T-helper 2 cell treated with Interferon-gamma antibody and Interleukin-4, amounts not matched to agents 100 ng/mL and 5 ng/mL, for 36 hours (primary cell): ENCODE data around the gene PMEL. TPM values are rescaled to one million over a fixed set of nuclear protein-coding genes. Genes with fewer than 3 reads are reported as not detected.
"Not testable (repeated sequence)": the region's sequence is repeated elsewhere in the genome, so short reads cannot be mapped to it uniquely, and the experiment has no call there.

Experiments used
- intact Hi-C: fragments of 100-400 bp; cut with micrococcal nuclease; formaldehyde crosslinking; loops from one replicate; pipeline ENCODE4 v1.15.1; 2023
- total RNA-seq: library from RNA; stranded (reverse); gene quantifications from 2 replicates; pipeline ENCODE4 v1.2.3, GENCODE V29; 2022

PMEL gene
- total RNA-seq, 1 donor from 2014 or later, result 0.20 TPM

DNA sequence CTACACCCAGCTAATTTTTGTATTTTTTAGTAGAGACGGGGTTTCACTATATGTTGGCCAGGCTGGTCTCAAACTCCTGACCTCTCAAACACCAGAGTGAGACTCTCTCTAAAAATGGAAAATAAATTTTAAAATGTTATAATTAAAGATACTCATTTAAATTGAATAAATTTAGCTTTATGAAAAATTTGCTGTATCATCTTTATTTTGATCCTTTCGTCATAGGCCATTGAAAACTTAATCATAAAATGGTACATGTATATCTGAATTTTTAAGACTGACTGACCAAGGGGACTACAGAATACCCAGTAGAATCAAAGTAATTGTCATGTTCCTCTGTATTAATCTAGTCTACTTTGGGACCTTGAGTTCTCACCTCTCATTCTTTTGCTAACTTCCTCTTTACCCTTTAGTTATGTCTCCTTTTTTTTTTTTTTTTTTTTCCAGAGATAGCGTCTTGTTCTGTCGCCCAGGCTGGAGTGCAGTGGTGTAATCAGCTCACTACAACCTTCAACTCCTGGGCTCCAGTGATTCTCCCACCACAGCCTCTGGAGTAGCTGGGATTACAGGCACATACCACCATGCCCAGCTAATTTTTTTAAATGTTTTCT, 17.5 kb upstream of the PMEL start:
- intact Hi-C loops, result no loop called here

DNA sequence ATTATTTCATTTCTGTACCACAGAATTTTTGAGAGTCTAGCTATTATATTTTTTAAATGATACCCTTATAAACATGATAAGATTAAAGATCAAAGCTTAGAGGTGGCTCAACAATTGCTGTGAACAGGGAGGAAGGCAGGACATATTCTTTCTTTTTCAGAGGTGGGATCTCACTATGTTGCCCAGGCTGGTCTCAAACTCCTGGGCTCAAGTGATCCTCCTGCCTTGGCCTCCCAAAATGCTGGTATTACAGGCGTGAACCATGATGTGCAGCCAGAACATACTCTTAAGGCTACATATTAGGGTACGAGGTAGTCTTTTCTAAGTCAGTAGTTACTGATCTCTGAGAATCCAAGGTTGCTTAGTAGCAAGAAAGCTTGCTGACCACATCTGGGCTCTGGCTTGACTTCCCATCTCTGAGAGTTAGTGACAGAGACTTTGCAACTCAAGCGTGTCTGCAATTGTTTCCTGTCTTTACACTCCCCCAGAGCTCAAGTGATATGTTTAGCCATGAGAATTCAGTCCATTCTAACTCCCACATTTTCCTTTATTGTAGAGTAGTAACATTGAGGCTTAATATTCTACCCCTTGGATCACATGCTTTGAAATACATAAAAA, 16.6 kb upstream of the PMEL start:
- intact Hi-C loops, result no loop called here

DNA sequence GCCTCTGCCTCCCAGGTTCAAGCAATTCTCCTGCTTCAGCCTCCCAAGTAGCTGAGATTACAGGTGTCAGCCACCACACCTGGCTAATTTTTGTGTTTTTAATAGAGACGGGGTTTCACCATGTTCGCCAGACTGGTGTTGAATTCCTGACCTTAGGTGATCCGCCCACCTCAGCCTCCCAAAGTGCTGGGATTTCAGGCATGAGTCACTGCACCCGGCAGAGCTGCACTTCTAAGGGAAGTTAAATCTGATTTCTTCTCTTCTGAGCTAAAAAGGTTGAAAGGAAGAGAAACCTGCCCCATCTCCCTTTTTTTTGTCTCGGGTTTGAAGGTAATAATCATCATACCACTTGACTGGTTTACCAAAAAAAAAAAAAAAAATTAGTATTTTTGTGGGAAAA, 16.0 kb upstream of the PMEL start:
- intact Hi-C loops, result not testable (repeated sequence)

DNA sequence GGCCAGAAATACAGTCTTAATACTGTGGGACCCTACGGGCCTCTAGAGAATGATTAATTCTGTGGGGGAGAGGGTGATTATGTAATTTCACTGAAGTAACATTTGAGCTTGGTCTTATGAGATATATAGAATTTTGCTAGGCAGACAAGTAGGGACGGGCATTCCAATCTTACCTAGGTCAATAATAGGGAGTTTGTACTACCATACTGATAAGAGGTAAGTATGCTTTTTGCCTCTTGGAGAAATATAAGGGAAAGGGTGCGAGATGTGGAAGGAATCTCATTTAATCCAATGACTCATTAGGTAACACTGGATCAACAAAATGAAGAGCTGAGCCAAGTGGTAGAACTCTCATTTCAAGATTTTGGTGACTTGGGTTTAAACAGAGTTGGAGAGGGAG, 13.2 kb upstream of the PMEL start:
- intact Hi-C loops, result loop anchor here (10.0 kb wide), 1 partner anchor 486 kb away; the partner anchor contains the start of gene SPRYD4

DNA sequence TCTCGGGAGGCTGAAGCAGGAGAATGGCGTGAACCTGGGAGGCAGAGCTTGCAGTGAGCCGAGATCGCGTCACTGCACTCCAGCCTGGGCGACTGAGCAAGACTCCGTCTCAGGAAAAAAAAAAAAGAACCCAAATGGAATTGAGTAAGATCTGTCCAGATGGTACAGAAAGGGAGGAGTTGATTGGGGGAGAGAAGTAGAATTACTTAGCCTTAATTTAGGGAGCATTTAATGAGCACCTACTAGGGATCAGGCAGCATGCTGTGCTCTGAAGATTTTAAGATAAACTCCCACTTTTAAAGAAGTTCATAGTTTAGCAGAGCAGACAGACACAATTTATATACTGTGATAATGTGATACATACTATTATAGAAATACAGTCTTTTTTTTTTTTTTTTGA, 12.6 kb upstream of the PMEL start:
- intact Hi-C loops, result loop anchor here (10.0 kb wide), 1 partner anchor 486 kb away; the partner anchor contains the start of gene SPRYD4

DNA sequence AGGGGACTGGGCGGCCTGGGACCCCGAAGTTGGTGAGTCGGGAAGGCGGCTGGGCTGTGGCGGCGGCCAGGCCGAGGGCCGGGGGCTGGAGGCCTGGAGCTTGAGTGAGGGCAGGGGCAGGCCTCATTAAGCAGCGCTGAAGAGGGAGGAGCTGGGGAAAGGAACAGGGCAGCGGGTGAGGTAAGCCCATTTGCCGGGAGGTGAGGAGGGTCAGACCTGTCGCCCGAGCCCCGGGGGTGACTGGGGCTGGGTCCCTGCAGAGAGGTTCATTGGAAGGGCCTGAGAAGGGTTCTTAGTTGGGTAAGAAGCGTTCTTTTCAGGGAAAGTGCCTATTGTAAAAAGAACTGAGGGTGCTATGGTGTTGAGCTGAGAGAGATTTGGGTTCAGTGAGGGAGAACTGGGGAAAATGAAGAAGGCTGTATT, 8.5 kb upstream of the PMEL start:
- intact Hi-C loops, result loop anchor here (1.0 to 10.0 kb wide), 3 partner anchors 8 to 1968 kb away; partner anchors contain the start of genes ATP23, CDK2, PMEL and SPRYD4

DNA sequence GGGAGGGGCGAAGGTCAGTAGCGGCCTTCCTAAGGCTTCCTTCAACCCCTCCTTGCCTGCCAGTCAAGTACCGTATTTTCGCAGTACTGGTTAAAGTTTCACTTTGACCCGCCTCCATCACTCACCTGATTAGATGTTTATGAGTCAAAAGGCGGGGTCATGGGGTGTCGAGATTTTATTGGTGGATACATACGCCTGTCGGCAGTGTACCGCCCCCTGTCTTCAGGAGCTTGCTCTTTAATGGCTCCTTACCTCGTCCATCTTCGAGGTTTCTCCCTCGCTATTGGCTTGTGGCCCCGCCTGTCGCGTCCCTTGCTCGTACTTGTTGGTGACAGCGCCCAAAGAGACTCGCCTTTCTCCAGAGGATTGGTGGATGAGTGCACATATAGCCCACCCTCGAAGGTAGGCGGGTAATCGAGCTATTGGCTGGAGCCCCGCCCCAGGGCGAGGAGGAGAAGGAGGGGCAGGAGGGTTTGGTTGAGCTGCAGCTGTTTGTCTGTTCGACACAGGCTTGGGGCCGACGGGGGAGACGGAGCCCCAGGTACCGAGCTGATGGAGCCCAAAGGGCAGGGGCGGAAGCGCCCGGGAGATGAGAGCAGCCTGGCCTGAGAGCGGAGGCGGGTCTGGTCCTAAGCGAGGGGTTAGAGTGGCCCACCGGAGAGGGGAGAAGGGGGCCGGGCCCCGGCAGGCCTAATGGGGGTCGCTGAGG, 7.9 kb upstream of the PMEL start, which contains the start of gene RAB5B:
Gene RAB5B (plus strand): TSS at position 480 of the 709 bp plus-strand sequence. CDS start 12,883 bp downstream, outside the sequence.
- intact Hi-C loops, result loop anchor here (1.0 to 10.0 kb wide), 11 partner anchors 7 to 1969 kb away; partner anchors contain the start of genes ATP23, CDK2, DNAJC14 and ESYT1

DNA sequence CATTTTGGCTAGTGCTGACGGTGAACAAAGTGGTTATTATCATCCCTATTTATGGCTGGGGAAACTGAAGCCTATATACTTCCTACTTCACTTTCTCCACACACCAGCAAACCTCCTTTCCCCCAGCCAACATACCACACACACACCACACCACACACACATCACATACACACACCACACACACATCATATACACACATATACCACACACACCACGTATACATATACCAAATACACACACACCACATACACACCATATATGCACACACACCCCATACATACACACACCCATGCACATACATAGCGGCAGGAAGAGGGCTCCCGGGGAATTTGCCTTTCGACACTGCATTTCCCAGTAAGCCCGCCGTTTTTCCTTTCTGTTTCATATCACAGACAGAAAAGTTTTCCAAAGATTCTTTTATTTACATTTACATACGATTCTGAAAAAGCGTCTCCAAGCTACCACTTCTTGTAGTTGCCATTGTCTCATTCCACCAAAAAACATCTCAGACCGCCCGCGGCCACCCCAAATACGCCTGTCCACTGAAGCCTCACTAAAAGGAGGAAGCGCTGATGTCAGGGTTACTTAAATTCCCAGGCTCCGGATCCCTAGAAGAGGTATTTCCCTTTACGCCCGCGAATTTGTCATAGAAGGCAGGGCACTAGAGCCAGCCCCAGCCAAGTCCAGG, 7.2 kb upstream of the PMEL start:
- intact Hi-C loops, result loop anchor here (1.0 to 10.0 kb wide), 10 partner anchors 32 to 1969 kb away; partner anchors contain the start of genes ATP23, DNAJC14, ESYT1 and ORMDL2

DNA sequence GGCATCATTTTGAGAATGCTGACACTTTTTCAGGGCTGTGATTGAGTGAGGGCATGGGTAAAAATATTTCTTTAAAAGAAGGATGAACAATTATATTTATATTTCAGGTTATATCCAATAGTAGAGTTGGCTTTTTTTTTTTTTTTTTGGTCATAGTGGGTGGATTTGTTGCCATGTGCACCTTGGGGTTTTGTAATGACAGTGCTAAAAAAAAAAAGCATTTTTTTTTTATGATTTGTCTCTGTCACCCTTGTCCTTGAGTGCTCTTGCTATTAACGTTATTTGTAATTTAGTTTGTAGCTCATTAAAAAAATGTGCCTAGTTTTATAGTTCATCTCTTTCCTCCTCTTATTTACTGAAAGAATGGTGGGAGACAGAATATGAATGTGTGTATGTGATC, 6.6 kb upstream of the PMEL start:
- intact Hi-C loops, result loop anchor here (2.0 to 10.0 kb wide), 5 partner anchors 32 to 1970 kb away; partner anchors contain the start of genes ATP23, ESYT1, RPL41 and SPRYD4

DNA sequence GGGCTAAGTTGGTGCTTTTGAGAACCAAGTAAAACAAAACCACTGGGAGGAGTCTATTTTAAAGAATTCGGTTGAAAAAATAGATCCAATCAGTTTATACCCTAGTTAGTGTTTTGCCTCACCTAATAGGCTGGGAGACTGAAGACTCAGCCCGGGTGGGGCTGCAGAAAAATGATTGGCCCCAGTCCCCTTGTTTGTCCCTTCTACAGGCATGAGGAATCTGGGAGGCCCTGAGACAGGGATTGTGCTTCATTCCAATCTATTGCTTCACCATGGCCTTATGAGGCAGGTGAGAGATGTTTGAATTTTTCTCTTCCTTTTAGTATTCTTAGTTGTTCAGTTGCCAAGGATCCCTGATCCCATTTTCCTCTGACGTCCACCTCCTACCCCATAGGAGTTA, 6.2 kb upstream of the PMEL start:
- intact Hi-C loops, result loop anchor here (2.0 to 10.0 kb wide), 5 partner anchors 31 to 1970 kb away; partner anchors contain the start of genes ATP23, ESYT1, RPL41 and SPRYD4

DNA sequence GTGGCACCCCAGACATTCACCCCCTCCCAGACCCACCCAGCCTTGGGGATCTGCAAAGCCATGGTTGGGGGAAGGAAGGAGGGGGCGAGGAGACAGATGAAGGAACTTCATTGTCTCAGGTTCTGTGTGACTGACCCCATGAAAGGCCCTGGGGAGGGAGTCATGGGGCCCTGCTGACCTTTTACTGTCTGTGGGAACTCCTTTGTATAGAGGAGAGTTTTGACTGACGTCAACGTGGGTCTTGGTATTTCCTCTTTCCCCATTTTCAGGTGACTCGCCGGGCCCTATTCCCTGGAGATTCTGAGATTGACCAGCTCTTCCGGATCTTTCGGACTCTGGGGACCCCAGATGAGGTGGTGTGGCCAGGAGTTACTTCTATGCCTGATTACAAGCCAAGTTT, 4.9 kb upstream of the PMEL start:
- intact Hi-C loops, result loop anchor here (5.0 to 10.0 kb wide), 2 partner anchors 494 to 1972 kb away; partner anchors contain the start of genes ATP23 and SPRYD4

DNA sequence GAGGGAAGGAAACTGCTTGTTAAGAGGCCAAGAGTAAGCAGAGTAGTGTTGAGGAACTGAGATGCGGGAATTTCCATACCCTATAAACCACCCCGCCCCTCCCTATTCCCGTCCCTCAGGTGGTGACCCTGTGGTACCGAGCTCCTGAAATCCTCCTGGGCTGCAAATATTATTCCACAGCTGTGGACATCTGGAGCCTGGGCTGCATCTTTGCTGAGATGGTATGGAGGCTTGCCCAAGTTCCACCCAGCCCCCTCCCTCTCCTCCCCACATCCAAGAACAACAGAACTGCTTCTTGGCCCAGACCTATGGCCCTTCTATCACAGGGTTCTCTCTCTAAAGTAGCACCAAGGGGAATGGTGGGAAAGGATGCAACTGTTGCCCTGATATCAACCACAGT, 3.5 kb upstream of the PMEL start:
- intact Hi-C loops, result no loop called here

DNA sequence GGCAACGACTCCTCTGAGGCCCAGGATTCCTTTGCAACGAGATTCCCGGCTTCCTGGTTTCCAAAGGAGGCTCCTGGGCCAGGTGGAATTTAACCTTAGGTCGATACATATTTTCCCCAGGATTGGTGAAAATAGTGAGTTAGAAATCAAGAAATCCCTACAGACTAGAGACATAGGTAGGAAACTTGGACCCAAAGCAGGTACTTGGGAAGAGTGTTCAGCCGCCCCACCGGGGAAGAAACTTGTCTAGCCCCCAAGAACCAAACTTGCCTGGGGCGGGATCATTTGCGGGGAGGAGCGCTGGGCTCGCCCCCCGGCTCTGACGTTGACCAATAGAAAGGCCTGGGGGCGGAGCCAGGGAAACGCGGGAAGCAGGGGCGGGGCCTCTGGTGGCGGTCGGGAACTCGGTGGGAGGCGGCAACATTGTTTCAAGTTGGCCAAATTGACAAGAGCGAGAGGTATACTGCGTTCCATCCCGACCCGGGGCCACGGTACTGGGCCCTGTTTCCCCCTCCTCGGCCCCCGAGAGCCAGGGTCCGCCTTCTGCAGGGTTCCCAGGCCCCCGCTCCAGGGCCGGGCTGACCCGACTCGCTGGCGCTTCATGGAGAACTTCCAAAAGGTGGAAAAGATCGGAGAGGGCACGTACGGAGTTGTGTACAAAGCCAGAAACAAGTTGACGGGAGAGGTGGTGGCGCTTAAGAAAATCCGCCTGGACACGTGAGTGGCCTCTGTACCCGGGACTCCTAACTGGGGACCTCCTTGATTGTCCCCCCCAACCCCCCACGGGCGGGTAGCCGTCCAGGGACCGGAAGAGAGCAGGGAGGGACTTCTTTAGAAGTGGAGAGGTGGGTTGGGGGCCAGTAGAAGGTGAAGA, 803 bp upstream of the PMEL start, which contains the start of gene CDK2:
Gene CDK2 (plus strand): TSS at position 423 of the 874 bp plus-strand sequence. CDS start 179 bp downstream, at position 602.
- intact Hi-C loops, result loop anchor here (1.0 kb wide), 1 partner anchor 8 kb away; the partner anchor contains the start of gene RAB5B

DNA sequence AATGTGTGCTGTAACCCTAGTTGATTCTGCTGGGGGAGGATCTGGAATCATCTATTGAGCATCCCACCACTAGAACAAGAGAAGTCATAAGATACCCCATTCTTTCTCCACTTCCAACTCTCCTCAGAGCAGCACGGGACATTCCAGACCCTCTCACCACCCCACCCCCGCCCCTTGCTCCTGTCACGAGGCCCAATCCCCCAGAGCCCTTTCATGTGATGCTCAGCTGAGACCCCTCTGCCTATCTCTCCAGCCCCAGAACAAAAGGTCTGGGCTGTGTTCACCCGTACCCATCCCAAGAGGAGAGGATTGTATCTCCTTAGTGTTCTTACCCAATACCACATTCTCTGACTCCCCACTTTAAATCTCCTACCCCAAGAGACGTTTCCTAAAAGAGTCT, 602 bp downstream of the PMEL start:
- intact Hi-C loops, result no loop called here

DNA sequence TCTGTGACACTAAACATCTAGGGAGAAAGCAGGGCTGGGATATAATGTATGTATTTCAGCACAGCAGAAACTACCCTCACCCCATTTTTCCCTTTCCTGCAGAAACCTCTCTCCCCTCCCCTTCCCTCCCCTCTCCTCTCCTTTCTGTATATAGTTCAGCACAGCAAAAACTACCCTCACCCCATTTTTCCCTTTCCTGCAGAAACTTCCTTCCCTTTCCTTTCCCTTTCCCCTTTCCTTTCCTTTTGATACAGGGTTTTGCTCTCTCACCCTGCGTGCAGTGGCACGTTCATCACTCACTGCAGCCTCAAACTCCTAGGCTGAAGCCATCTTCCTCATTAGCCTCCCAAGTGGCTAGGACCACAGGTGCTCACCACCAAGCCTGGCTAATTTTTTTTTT, 2.1 kb downstream of the PMEL start:
- intact Hi-C loops, result no loop called here

DNA sequence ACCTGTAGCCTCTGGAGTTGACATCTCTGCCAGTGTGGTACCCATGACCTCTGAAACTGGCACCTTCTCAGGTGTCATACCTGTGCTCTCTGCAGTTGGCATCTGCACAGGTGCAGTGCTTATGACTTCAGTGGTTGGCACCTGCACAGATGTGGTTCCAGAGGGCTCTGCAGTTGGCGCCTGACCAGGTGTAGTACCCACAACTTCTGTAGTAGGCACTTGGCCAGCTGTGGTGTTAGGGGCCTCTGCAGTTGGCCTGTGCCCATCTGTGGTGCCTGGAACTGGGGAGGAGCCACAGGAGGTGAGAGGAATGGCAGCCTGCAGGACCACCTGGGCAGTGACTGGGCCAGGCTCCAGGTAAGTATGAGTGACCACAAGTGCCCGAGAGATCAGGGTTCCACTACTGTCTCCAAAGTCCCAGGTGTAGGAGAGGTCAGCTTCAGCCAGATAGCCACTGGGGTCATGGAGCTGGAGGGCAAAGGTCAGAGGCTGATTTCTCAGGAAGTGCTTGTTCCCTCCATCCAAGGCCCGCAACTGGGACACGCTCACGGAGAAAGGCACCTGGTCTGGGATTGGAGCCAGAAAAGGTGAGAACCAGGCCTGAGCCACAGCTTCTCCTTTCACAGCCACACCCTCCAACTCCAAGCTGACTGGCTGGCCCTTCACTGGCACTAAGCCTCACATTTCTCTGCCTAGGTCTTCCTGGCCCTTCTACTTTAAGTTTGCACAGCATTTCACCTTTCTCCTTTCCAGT, 8.6 kb downstream of the PMEL start:
- intact Hi-C loops, result no loop called here

DNA sequence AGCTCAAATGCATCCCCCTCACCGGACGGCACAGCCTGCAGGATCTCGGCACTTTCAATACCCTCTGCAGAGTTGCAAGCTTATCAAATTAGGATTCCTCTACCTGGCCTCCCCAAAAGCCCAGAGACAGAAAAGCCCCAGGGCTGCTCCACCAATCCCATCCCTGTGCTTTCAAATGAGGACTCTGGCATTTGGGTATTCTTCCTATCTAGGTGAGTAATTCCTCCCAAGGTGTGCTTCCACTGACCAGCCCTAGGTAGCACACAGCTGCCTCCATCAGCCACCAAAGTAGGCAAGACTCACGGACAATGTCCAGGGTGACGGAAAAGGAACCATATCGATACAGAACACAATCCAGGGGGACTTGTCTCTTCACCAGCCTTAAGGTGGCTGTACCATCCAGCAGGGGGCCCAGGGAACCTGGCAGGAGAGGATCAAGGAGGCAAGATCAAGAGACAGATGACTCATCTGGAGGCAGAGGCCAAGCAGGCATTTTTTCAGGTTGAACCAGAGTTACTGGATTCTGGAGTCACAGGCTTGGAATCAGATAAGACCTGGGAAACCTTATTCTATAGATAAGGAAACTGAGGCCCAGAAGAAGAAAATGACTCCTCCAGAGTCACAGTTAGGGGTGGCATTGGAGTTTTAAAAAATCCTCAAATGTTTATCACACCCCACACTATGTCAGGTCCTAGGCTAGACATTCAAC, 9.9 kb downstream of the PMEL start:
- intact Hi-C loops, result no loop called here

DNA sequence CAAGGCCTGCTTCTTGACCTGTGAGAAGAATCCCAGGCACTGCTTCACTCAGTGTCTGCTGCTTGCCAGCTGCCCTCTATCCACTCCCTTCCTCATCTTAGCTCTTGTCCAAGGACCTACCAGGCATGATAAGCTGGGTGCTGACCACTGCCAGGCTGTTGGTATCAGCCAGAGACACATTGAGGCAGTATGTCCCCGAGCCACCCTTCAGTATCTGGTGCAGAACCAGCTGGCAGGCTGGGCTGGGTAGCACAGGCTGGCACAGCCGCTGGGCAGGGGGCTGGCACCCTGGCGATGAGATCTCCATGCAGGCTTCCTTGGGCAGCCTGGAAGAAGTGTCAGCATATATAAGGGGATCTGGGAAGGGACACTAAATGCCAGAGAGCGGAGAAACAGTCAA, 10.5 kb downstream of the PMEL start:
- intact Hi-C loops, result no loop called here

DNA sequence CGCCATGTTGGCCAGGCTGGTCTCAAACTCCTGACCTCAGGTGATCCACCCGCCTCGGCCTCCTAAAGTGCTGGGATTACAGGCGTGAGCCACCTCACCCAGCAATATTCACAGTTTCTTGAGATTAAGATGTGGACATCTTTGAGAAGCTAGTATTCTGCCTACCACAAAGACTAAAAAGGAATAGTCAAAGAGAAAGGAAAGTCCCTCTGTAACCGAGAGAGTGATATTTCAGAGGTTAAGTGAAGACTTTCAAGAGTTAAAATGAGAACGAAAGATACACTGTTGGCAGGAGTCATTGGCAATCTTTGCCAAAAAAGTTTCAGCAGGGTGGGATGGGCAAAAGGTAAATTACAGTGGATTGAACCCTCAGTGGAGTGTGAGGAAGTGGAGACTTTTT, 19.3 kb downstream of the PMEL start:
- intact Hi-C loops, result no loop called here
